Neural crest cell (in vitro differentiated cells): Measurements from ENCODE around the gene PRKCD. TPM values are rescaled to one million over a fixed set of nuclear protein-coding genes. Genes with fewer than 3 reads are reported as not detected.

Experiments
- DNase-seq: peaks from one replicate; pipeline ENCODE4 v3.0.0; 2021; ENCODE audit warnings: low read depth, mixed read lengths, low spot score
- H3K27ac Mint-ChIP-seq: one replicate; pipeline ENCODE4 v1.8.0; 2021; ENCODE audit warnings: mild to moderate bottlenecking, mixed read lengths; ENCODE audit not compliant: unreplicated experiment
- H3K27me3 Mint-ChIP-seq: 2 replicates; pipeline ENCODE4 v1.8.0; 2021; ENCODE audit warnings: low read depth, mild to moderate bottlenecking, mixed read lengths
- H3K36me3 Mint-ChIP-seq: 2 replicates; pipeline ENCODE4 v1.8.0; 2021; ENCODE audit warnings: low read depth, mild to moderate bottlenecking, mixed read lengths
- H3K4me1 Mint-ChIP-seq: 2 replicates; pipeline ENCODE4 v1.8.0; 2021; ENCODE audit warnings: mixed read lengths
- H3K4me3 Mint-ChIP-seq: one replicate; pipeline ENCODE4 v1.8.0; 2021; ENCODE audit warnings: mild to moderate bottlenecking, mixed read lengths
- H3K9me3 Mint-ChIP-seq: 2 replicates; pipeline ENCODE4 v1.8.0; 2021; ENCODE audit warnings: mixed read lengths
- CTCF ChIP-seq: fragments of 200-600 bp; sonication (generic); conservative IDR thresholded peaks from 2 replicates; pipeline ENCODE4 v1.5.0; 2021; ENCODE audit warnings: antibody characterized with exemption, mild to moderate bottlenecking
- total RNA-seq: library from RNA; stranded (reverse); gene quantifications from 2 replicates; pipeline ENCODE4 v1.2.1, GENCODE V29; 2021

The PRKCD gene
- total RNA-seq, 1 donor from 2014 or later = 10.8 TPM

- Mint-ChIP-seq H3K27ac (no peak overlapping the region), H3K36me3 (no peaks in the 10 kb centered on the region), H3K9me3 (no peaks in the 10 kb centered on the region), H3K27me3 (no peaks in the 10 kb centered on the region), H3K4me3 (peak overlapping the region; percentile 89), H3K4me1 (peaks cover 20% of the 10 kb centered on the region)
- no peak for TF ChIP-seq CTCF
- DNase-seq = no peak
Observed at GRCh38 chr3:53132347-53132746, 28.7 kb upstream of the PRKCD start.

GRCh38 chr3:53134631-53135232 is 26.3 kb upstream of the PRKCD start:
- no peaks in the 10 kb centered on the region for H3K36me3 Mint-ChIP-seq
- H3K27me3 Mint-ChIP-seq = no peaks in the 10 kb centered on the region
- no peaks in the 10 kb centered on the region for H3K9me3 Mint-ChIP-seq
- H3K4me3 Mint-ChIP-seq = peak overlapping the region; percentile 23
- peaks cover 18% of the 10 kb centered on the region for H3K4me1 Mint-ChIP-seq
- TF ChIP-seq CTCF = peak; percentile 71
- DNase-seq = peak; percentile 56
- H3K27ac Mint-ChIP-seq = no peak overlapping the region

GRCh38 chr3:53137221-53137620 is 23.8 kb upstream of the PRKCD start:
- no peak for DNase-seq
- Mint-ChIP-seq H3K9me3 (no peaks in the 10 kb centered on the region), H3K4me1 (peaks cover 9% of the 10 kb centered on the region), H3K36me3 (no peaks in the 10 kb centered on the region), H3K27me3 (no peaks in the 10 kb centered on the region), H3K27ac (no peak overlapping the region), H3K4me3 (no peak overlapping the region)
- TF ChIP-seq CTCF = no peak

- DNase-seq = no peak
- no peaks in the 10 kb centered on the region for H3K27me3 Mint-ChIP-seq
- H3K27ac Mint-ChIP-seq = no peak overlapping the region
- H3K4me1 Mint-ChIP-seq = peaks cover 9% of the 10 kb centered on the region
- no peak overlapping the region for H3K4me3 Mint-ChIP-seq
- no peaks in the 10 kb centered on the region for H3K9me3 Mint-ChIP-seq
- no peak for TF ChIP-seq CTCF
- no peaks in the 10 kb centered on the region for H3K36me3 Mint-ChIP-seq
Observed at GRCh38 chr3:53137835-53138446, 23.1 kb upstream of the PRKCD start.

GRCh38 chr3:53139906-53140846 is 20.8 kb upstream of the PRKCD start:
- H3K4me1 Mint-ChIP-seq = peaks cover 9% of the 10 kb centered on the region
- no peaks in the 10 kb centered on the region for H3K36me3 Mint-ChIP-seq
- H3K4me3 Mint-ChIP-seq = no peak overlapping the region
- no peak for TF ChIP-seq CTCF
- H3K27me3 Mint-ChIP-seq = no peaks in the 10 kb centered on the region
- H3K9me3 Mint-ChIP-seq = no peaks in the 10 kb centered on the region
- peak overlapping the region; percentile 4 for H3K27ac Mint-ChIP-seq
- DNase-seq = no peak
